ENCODE results near the gene TIGIT.

TIGIT gene

GRCh38 chr3:114333180-114333922 lies 39.5 kb downstream of the TIGIT start:
- no peak for FAIRE-seq
- DNase-seq (ENCODE audit: insufficient read length) = no peak
- TF ChIP-seq POLR2A (IDR thresholded peaks at IDR 0.05; ENCODE audit: low read depth, low read length) (no peak), TAF1 (IDR thresholded peaks at IDR 0.05; ENCODE audit: borderline replicate concordance, low read depth, low read length) (no peak), POLR2AphosphoS5 (IDR thresholded peaks at IDR 0.05; ENCODE audit: low read depth, low read length) (no peak)

GRCh38 chr3:114333923-114334240 lies 40.1 kb downstream of the TIGIT start:
- TF ChIP-seq POLR2AphosphoS5 (IDR thresholded peaks at IDR 0.05; ENCODE audit: low read depth, low read length) (no peak), POLR2A (IDR thresholded peaks at IDR 0.05; ENCODE audit: low read depth, low read length) (no peak), TAF1 (IDR thresholded peaks at IDR 0.05; ENCODE audit: borderline replicate concordance, low read depth, low read length) (no peak)
- FAIRE-seq (no peak), DNase-seq (ENCODE audit: insufficient read length) (no peak)

- DNase-seq (ENCODE audit: insufficient read length) (no peak), FAIRE-seq (no peak)
- no peak for TF ChIP-seq POLR2A (IDR thresholded peaks at IDR 0.05; ENCODE audit: low read depth, low read length)
- no peak for TF ChIP-seq TAF1 (IDR thresholded peaks at IDR 0.05; ENCODE audit: borderline replicate concordance, low read depth, low read length)
These were observed 42.4 kb downstream of the TIGIT start for GRCh38 chr3:114336122-114336697.

GRCh38 chr3:114336857-114337256 lies 43.0 kb downstream of the TIGIT start:
- no peak for DNase-seq (ENCODE audit: insufficient read length)
- TF ChIP-seq POLR2A (IDR thresholded peaks at IDR 0.05; ENCODE audit: low read depth, low read length) (no peak), POLR2AphosphoS5 (IDR thresholded peaks at IDR 0.05; ENCODE audit: low read depth, low read length) (no peak), TAF1 (IDR thresholded peaks at IDR 0.05; ENCODE audit: borderline replicate concordance, low read depth, low read length) (no peak)
- no peak for FAIRE-seq

- DNase-seq (ENCODE audit: insufficient read length) (no peak), FAIRE-seq (no peak)
- TF ChIP-seq POLR2A (IDR thresholded peaks at IDR 0.05; ENCODE audit: low read depth, low read length) (no peak), POLR2AphosphoS5 (IDR thresholded peaks at IDR 0.05; ENCODE audit: low read depth, low read length) (no peak), TAF1 (IDR thresholded peaks at IDR 0.05; ENCODE audit: borderline replicate concordance, low read depth, low read length) (no peak)
These were observed 45.0 kb downstream of the TIGIT start for GRCh38 chr3:114338651-114339357.

- FAIRE-seq = no peak
- no peak for DNase-seq (ENCODE audit: insufficient read length)
- no peak for TF ChIP-seq TAF1 (IDR thresholded peaks at IDR 0.05; ENCODE audit: borderline replicate concordance, low read depth, low read length)
- no peak for TF ChIP-seq POLR2AphosphoS5 (IDR thresholded peaks at IDR 0.05; ENCODE audit: low read depth, low read length)
- TF ChIP-seq POLR2A (IDR thresholded peaks at IDR 0.05; ENCODE audit: low read depth, low read length) = no peak
These were observed 50.7 kb downstream of the TIGIT start for GRCh38 chr3:114344492-114344891.

GRCh38 chr3:114350271-114350670 lies 56.4 kb downstream of the TIGIT start:
- FAIRE-seq = no peak
- DNase-seq (ENCODE audit: insufficient read length) = no peak
- no peak for TF ChIP-seq POLR2A (IDR thresholded peaks at IDR 0.05; ENCODE audit: low read depth, low read length)
- TF ChIP-seq POLR2AphosphoS5 (IDR thresholded peaks at IDR 0.05; ENCODE audit: low read depth, low read length) = no peak
- no peak for TF ChIP-seq TAF1 (IDR thresholded peaks at IDR 0.05; ENCODE audit: borderline replicate concordance, low read depth, low read length)

- DNase-seq (ENCODE audit: insufficient read length) (no peak), FAIRE-seq (no peak)
- TF ChIP-seq POLR2AphosphoS5 (IDR thresholded peaks at IDR 0.05; ENCODE audit: low read depth, low read length) = no peak
- no peak for TF ChIP-seq POLR2A (IDR thresholded peaks at IDR 0.05; ENCODE audit: low read depth, low read length)
- no peak for TF ChIP-seq TAF1 (IDR thresholded peaks at IDR 0.05; ENCODE audit: borderline replicate concordance, low read depth, low read length)
These were observed 56.9 kb downstream of the TIGIT start for GRCh38 chr3:114350690-114351089.

- DNase-seq (ENCODE audit: insufficient read length) = no peak
- TF ChIP-seq POLR2A (IDR thresholded peaks at IDR 0.05; ENCODE audit: low read depth, low read length) (no peak), TAF1 (IDR thresholded peaks at IDR 0.05; ENCODE audit: borderline replicate concordance, low read depth, low read length) (no peak)
- FAIRE-seq = no peak
These were observed 57.4 kb downstream of the TIGIT start for GRCh38 chr3:114351123-114351821.

GRCh38 chr3:114351822-114352145 lies 58.0 kb downstream of the TIGIT start:
- DNase-seq (ENCODE audit: insufficient read length) (no peak), FAIRE-seq (no peak)
- no peak for TF ChIP-seq POLR2AphosphoS5 (IDR thresholded peaks at IDR 0.05; ENCODE audit: low read depth, low read length)
- no peak for TF ChIP-seq TAF1 (IDR thresholded peaks at IDR 0.05; ENCODE audit: borderline replicate concordance, low read depth, low read length)
- TF ChIP-seq POLR2A (IDR thresholded peaks at IDR 0.05; ENCODE audit: low read depth, low read length) = no peak

GRCh38 chr3:114355653-114356052 lies 61.8 kb downstream of the TIGIT start:
- TF ChIP-seq POLR2AphosphoS5 (IDR thresholded peaks at IDR 0.05; ENCODE audit: low read depth, low read length) = no peak
- TF ChIP-seq TAF1 (IDR thresholded peaks at IDR 0.05; ENCODE audit: borderline replicate concordance, low read depth, low read length) = no peak
- no peak for TF ChIP-seq POLR2A (IDR thresholded peaks at IDR 0.05; ENCODE audit: low read depth, low read length)
- no peak for FAIRE-seq
- DNase-seq (ENCODE audit: insufficient read length) = no peak
